KMS-11 (cell line): ENCODE measurements around the gene KLF7.

Experiments
- H2AFZ ChIP-seq: fragments of 200-600 bp; sonication (generic); 2 replicates; pipeline ENCODE4 v1.6.1; 2016; ENCODE audit warnings: antibody characterized with exemption, mixed run types, low read depth
- H3K27ac ChIP-seq: fragments of 200-600 bp; sonication (generic); 2 replicates; pipeline ENCODE4 v1.6.1; 2016; ENCODE audit warnings: mild to moderate bottlenecking, mixed run types
- H3K27me3 ChIP-seq: fragments of 200-600 bp; sonication (generic); 2 replicates; pipeline ENCODE4 v1.6.1; 2017; ENCODE audit warnings: mild to moderate bottlenecking, low read depth, mixed run types, moderate library complexity; ENCODE audit not compliant: insufficient read depth
- H3K36me3 ChIP-seq: fragments of 200-600 bp; sonication (generic); 2 replicates; pipeline ENCODE4 v1.6.1; 2017; ENCODE audit warnings: mild to moderate bottlenecking, mixed run types; ENCODE audit not compliant: insufficient read depth
- H3K4me1 ChIP-seq: fragments of 200-600 bp; sonication (generic); 2 replicates; pipeline ENCODE4 v1.6.1; 2016; ENCODE audit warnings: mild to moderate bottlenecking, low read depth, mixed run types; ENCODE audit not compliant: poor library complexity, severe bottlenecking
- H3K4me2 ChIP-seq: fragments of 200-600 bp; sonication (generic); 2 replicates; pipeline ENCODE4 v1.7.0; 2016; ENCODE audit warnings: mild to moderate bottlenecking, mixed run types
- H3K4me3 ChIP-seq: fragments of 200-600 bp; sonication (generic); IDR thresholded peaks from 2 replicates; pipeline ENCODE4 v1.6.1; 2017; ENCODE audit warnings: low read depth, low read length, mixed read lengths; ENCODE audit not compliant: insufficient read depth
- H3K79me2 ChIP-seq: fragments of 200-600 bp; sonication (generic); 2 replicates; pipeline ENCODE4 v1.6.1; 2016; ENCODE audit warnings: low read depth, mixed run types; ENCODE audit not compliant: insufficient read depth
- H3K9ac ChIP-seq: fragments of 200-600 bp; sonication (generic); 2 replicates; pipeline ENCODE4 v1.6.1; 2016; ENCODE audit warnings: mild to moderate bottlenecking, mixed run types
- H4K20me1 ChIP-seq: fragments of 200-600 bp; sonication (generic); 2 replicates; pipeline ENCODE4 v1.6.1; 2016; ENCODE audit warnings: mild to moderate bottlenecking, mixed run types; ENCODE audit not compliant: insufficient read depth
- CTCF ChIP-seq: fragments of 200-600 bp; sonication (generic); conservative IDR thresholded peaks from 2 replicates; pipeline ENCODE4 v1.6.1; 2017; ENCODE audit warnings: low read depth, mild to moderate bottlenecking, antibody characterized with exemption, low read length, moderate library complexity, mixed read lengths

KLF7 gene

GRCh38 chr2:207161247-207162123 lies 4.3 kb downstream of the KLF7 start:
- Histone ChIP-seq H3K4me2 (no peak overlapping the region), H3K4me3 (no peak overlapping the region), H3K79me2 (peaks cover 59% of the 10 kb centered on the region), H3K27me3 (no peaks in the 10 kb centered on the region), H3K36me3 (no peaks in the 10 kb centered on the region), H2AFZ (no peak overlapping the region), H3K27ac (no peak overlapping the region), H3K4me1 (peaks cover 16% of the 10 kb centered on the region), H4K20me1 (no peaks in the 10 kb centered on the region), H3K9ac (no peak overlapping the region)
- no peak for TF ChIP-seq CTCF

GRCh38 chr2:207160115-207160514 lies 5.6 kb downstream of the KLF7 start:
- H3K4me3 ChIP-seq = no peak overlapping the region
- no peaks in the 10 kb centered on the region for H4K20me1 ChIP-seq
- H3K4me2 ChIP-seq = no peak overlapping the region
- H3K36me3 ChIP-seq = no peaks in the 10 kb centered on the region
- TF ChIP-seq CTCF = no peak
- no peak overlapping the region for H2AFZ ChIP-seq
- H3K27ac ChIP-seq = no peak overlapping the region
- H3K9ac ChIP-seq = no peak overlapping the region
- peaks cover 19% of the 10 kb centered on the region for H3K4me1 ChIP-seq
- peaks cover 53% of the 10 kb centered on the region for H3K79me2 ChIP-seq
- no peaks in the 10 kb centered on the region for H3K27me3 ChIP-seq

- Histone ChIP-seq H3K27me3 (no peaks in the 10 kb centered on the region), H3K4me1 (peaks cover 25% of the 10 kb centered on the region), H2AFZ (no peak overlapping the region), H3K4me2 (no peak overlapping the region), H3K79me2 (peaks cover 53% of the 10 kb centered on the region), H3K36me3 (no peaks in the 10 kb centered on the region), H4K20me1 (no peaks in the 10 kb centered on the region), H3K27ac (no peak overlapping the region), H3K4me3 (no peak overlapping the region), H3K9ac (no peak overlapping the region)
- TF ChIP-seq CTCF = no peak
Measured at GRCh38 chr2:207159002-207159401, 6.7 kb downstream of the KLF7 start.

GRCh38 chr2:207157731-207158130 lies 8.0 kb downstream of the KLF7 start:
- H3K9ac ChIP-seq = no peak overlapping the region
- no peak overlapping the region for H2AFZ ChIP-seq
- H3K79me2 ChIP-seq = peaks cover 55% of the 10 kb centered on the region
- no peak for TF ChIP-seq CTCF
- H3K4me2 ChIP-seq = no peak overlapping the region
- no peaks in the 10 kb centered on the region for H3K36me3 ChIP-seq
- no peak overlapping the region for H3K4me3 ChIP-seq
- H3K4me1 ChIP-seq = peaks cover 34% of the 10 kb centered on the region
- no peaks in the 10 kb centered on the region for H4K20me1 ChIP-seq
- no peaks in the 10 kb centered on the region for H3K27me3 ChIP-seq
- H3K27ac ChIP-seq = no peak overlapping the region
